GM23338 (cell line): ENCODE measurements around the gene CHST11. TPM values are rescaled to one million over a fixed set of nuclear protein-coding genes. Genes with fewer than 3 reads are reported as not detected.

Source experiments
- ATAC-seq: fragments of 200-7000 bp; cut with Tn5 transposase; 3 replicates; pipeline ENCODE4 v1.9.1; 2020
- DNase-seq: peaks from one replicate; pipeline ENCODE4 v3.0.0-alpha.2; 2015; ENCODE audit warnings: low spot score
- H2AFZ ChIP-seq: fragments of 200-600 bp; sonication (generic); 2 replicates; pipeline ENCODE4 v1.8.0; 2016; ENCODE audit warnings: antibody characterized with exemption, mild to moderate bottlenecking, moderate library complexity
- H3F3A ChIP-seq: fragments of 200-600 bp; sonication (generic); replicated peaks from 2 replicates; pipeline ENCODE4 v1.8.0; 2017; ENCODE audit warnings: antibody characterized with exemption, mixed run types, low read depth
- H3K27ac ChIP-seq: fragments of 200-600 bp; sonication (generic); 2 replicates; pipeline ENCODE4 v1.6.1; 2016; ENCODE audit warnings: low read depth
- H3K27me3 ChIP-seq: fragments of 200-600 bp; sonication (generic); 2 replicates; pipeline ENCODE4 v1.8.0; 2016; ENCODE audit warnings: mild to moderate bottlenecking, mixed run types, moderate library complexity; ENCODE audit not compliant: insufficient read depth
- H3K36me3 ChIP-seq: fragments of 200-600 bp; sonication (generic); 2 replicates; pipeline ENCODE4 v1.8.0; 2016; ENCODE audit warnings: mild to moderate bottlenecking; ENCODE audit not compliant: insufficient read depth
- H3K4me1 ChIP-seq: fragments of 200-600 bp; sonication (generic); 2 replicates; pipeline ENCODE4 v1.8.0; 2016; ENCODE audit warnings: mild to moderate bottlenecking, moderate library complexity; ENCODE audit not compliant: insufficient read depth
- H3K4me2 ChIP-seq: fragments of 200-600 bp; sonication (generic); 2 replicates; pipeline ENCODE4 v1.7.1; 2017; ENCODE audit warnings: mixed run types
- H3K4me3 ChIP-seq: fragments of 200-600 bp; sonication (generic); 2 replicates; pipeline ENCODE4 v1.6.1; 2016; ENCODE audit warnings: mixed run types
- H3K79me2 ChIP-seq: fragments of 200-600 bp; sonication (generic); replicated peaks from 2 replicates; pipeline ENCODE4 v1.8.0; 2017; ENCODE audit warnings: mild to moderate bottlenecking; ENCODE audit not compliant: insufficient read depth
- H3K9me2 ChIP-seq: fragments of 200-600 bp; sonication (generic); 2 replicates; pipeline ENCODE4 v1.8.0; 2017; ENCODE audit not compliant: insufficient read depth
- H4K20me1 ChIP-seq: fragments of 200-600 bp; sonication (generic); replicated peaks from 2 replicates; pipeline ENCODE4 v1.8.0; 2017; ENCODE audit warnings: mild to moderate bottlenecking; ENCODE audit not compliant: insufficient read depth
- H3K27ac Mint-ChIP-seq: 2 replicates; pipeline ENCODE4 v1.8.0; 2020; ENCODE audit warnings: inconsistent platforms, mild to moderate bottlenecking, moderate library complexity, mixed read lengths
- H3K27me3 Mint-ChIP-seq: 3 replicates; pipeline ENCODE4 v1.8.0; 2022; ENCODE audit warnings: low read depth, mild to moderate bottlenecking, moderate library complexity, mixed read lengths, inconsistent platforms; ENCODE audit not compliant: insufficient read depth, poor library complexity
- H3K36me3 Mint-ChIP-seq: 3 replicates; pipeline ENCODE4 v1.8.0; 2021; ENCODE audit warnings: low read depth, mild to moderate bottlenecking, inconsistent platforms, moderate library complexity, mixed read lengths
- H3K4me1 Mint-ChIP-seq: 3 replicates; pipeline ENCODE4 v1.8.0; 2020; ENCODE audit warnings: mild to moderate bottlenecking, inconsistent platforms, mixed read lengths
- H3K4me3 Mint-ChIP-seq: 3 replicates; pipeline ENCODE4 v1.8.0; 2021; ENCODE audit warnings: moderate library complexity, mild to moderate bottlenecking, inconsistent platforms, mixed read lengths
- H3K9me3 Mint-ChIP-seq: 3 replicates; pipeline ENCODE4 v1.8.0; 2020; ENCODE audit warnings: moderate library complexity, mild to moderate bottlenecking, inconsistent platforms, mixed read lengths
- CREB1 ChIP-seq: fragments of 250-450 bp; sonication (Bioruptor Pico); IDR thresholded peaks from 2 replicates; pipeline ENCODE4 v1.5.0; 2020; ENCODE audit warnings: low read depth, mild to moderate bottlenecking, moderate library complexity
- ETS1 ChIP-seq: IDR thresholded peaks from 2 replicates; pipeline ENCODE4 v1.6.1; 2016; ENCODE audit warnings: antibody characterized with exemption
- EZH2 ChIP-seq: fragments of 200-600 bp; sonication (generic); IDR thresholded peaks from one replicate; pipeline ENCODE4 v1.8.0; 2017; ENCODE audit warnings: antibody characterized with exemption, mild to moderate bottlenecking, low read depth; ENCODE audit not compliant: unreplicated experiment
- EZH2phosphoT487 ChIP-seq: fragments of 200-600 bp; sonication (generic); IDR thresholded peaks from one replicate; pipeline ENCODE4 v1.8.1; 2018; ENCODE audit warnings: antibody characterized with exemption; ENCODE audit not compliant: unreplicated experiment
- JUNB ChIP-seq: IDR thresholded peaks from one replicate; pipeline ENCODE4 v1.6.1; 2016; ENCODE audit warnings: antibody characterized with exemption; ENCODE audit not compliant: unreplicated experiment
- NANOG ChIP-seq: IDR thresholded peaks from 2 replicates; pipeline ENCODE4 v1.6.1; 2016; ENCODE audit warnings: antibody characterized with exemption, borderline replicate concordance
- ZNF114 ChIP-seq: fragments of 250-450 bp; sonication (Bioruptor Pico); IDR thresholded peaks from 2 replicates; pipeline ENCODE4 v1.5.0; 2020; ENCODE audit warnings: mild to moderate bottlenecking, moderate library complexity
- ZNF331 ChIP-seq: fragments of 250-450 bp; sonication (Bioruptor Pico); IDR thresholded peaks from 2 replicates; pipeline ENCODE4 v1.5.0; 2020; ENCODE audit warnings: low read depth, mild to moderate bottlenecking, moderate library complexity
- ZNF462 ChIP-seq: fragments of 250-450 bp; sonication (Bioruptor Pico); IDR thresholded peaks from 2 replicates; pipeline ENCODE4 v1.5.0; 2020; ENCODE audit warnings: mild to moderate bottlenecking, moderate library complexity
- polyA plus RNA-seq: library from polyadenylated mRNA; unstranded; fragments of >200 nt; fragmentation: Nextera tagmentation; extraction: Ambion mirVana; gene quantifications from 2 replicates; pipeline ENCODE4 v1.2.1, GENCODE V29; 2016
- total RNA-seq: library from RNA; depleted of rRNA; stranded (reverse); fragments of >200 nt; shearing (Covaris generic); gene quantifications from 2 replicates; pipeline ENCODE4 v1.2.3, GENCODE V29; 2014
- TF ChIP-seq, protein P1 (sequence below), 2 experiments: fragments of 200-600 bp in 1 of 2; sonication (generic) in 1 of 2; conservative IDR thresholded peaks; 2 replicates each; pipeline versions ENCODE4 v1.5.1 to v1.6.1; 2016 to 2017; ENCODE audit warnings: antibody characterized with exemption in 2 of 2, low read depth in 2 of 2, mild to moderate bottlenecking in 2 of 2, moderate library complexity in 1 of 2
- TF ChIP-seq, protein P2 (sequence below): IDR thresholded peaks from one replicate; pipeline ENCODE4 v1.6.1; 2018; ENCODE audit warnings: antibody characterized with exemption; ENCODE audit not compliant: unreplicated experiment

The CHST11 gene
- total and polyA plus RNA-seq, 2 experiments from 2014 or later = 7.7 to 25.7 TPM

DNA sequence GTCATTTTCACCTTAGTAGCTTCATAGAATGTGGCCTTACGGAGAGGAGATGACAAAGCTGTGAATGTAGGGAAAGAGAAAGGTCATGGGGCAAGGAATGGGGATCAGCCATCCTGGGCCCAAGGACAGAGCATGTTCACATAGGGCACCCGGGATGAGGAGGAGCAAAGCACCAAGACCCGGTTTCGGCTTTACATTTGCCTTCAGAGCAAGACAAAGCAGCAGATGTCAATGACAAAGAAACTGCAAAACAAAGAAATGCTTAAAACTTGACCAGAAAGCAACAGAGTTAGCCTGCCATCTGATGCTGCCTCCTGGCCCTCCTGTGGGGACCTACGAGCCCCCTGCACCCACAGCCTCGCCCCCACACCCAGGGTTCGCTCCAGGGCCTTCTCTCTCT is 252.1 kb downstream of the CHST11 start:
- ATAC-seq (peak; percentile 72), DNase-seq (peak; percentile 70)
- no peak overlapping the region for H2AFZ ChIP-seq
- H3K27me3 ChIP-seq = no peaks in the 10 kb centered on the region
- H3K4me3 ChIP-seq = no peak overlapping the region
- no peaks in the 10 kb centered on the region for H4K20me1 ChIP-seq
- 0 out of 2 replicates have a peak overlapping the region, but pooled peaks have one; percentile 72 for H3K27ac ChIP-seq
- no peak for TF ChIP-seq JUNB
- no peak for TF ChIP-seq EZH2phosphoT487
- no peak for TF ChIP-seq CREB1 (CRISPR knock-in tag)
- TF ChIP-seq NANOG = no peak
- no peak for TF ChIP-seq ETS1
- TF ChIP-seq ZNF114 = no peak
- TF ChIP-seq, protein P1, sequence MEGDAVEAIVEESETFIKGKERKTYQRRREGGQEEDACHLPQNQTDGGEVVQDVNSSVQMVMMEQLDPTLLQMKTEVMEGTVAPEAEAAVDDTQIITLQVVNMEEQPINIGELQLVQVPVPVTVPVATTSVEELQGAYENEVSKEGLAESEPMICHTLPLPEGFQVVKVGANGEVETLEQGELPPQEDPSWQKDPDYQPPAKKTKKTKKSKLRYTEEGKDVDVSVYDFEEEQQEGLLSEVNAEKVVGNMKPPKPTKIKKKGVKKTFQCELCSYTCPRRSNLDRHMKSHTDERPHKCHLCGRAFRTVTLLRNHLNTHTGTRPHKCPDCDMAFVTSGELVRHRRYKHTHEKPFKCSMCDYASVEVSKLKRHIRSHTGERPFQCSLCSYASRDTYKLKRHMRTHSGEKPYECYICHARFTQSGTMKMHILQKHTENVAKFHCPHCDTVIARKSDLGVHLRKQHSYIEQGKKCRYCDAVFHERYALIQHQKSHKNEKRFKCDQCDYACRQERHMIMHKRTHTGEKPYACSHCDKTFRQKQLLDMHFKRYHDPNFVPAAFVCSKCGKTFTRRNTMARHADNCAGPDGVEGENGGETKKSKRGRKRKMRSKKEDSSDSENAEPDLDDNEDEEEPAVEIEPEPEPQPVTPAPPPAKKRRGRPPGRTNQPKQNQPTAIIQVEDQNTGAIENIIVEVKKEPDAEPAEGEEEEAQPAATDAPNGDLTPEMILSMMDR (conservative IDR thresholded peaks at IDR 0.05; ENCODE audit: low read depth in 2 of 2) = no peak
- no peak for TF ChIP-seq ZNF462 (CRISPR knock-in tag)
- no peak for TF ChIP-seq EZH2
- TF ChIP-seq, protein P2, sequence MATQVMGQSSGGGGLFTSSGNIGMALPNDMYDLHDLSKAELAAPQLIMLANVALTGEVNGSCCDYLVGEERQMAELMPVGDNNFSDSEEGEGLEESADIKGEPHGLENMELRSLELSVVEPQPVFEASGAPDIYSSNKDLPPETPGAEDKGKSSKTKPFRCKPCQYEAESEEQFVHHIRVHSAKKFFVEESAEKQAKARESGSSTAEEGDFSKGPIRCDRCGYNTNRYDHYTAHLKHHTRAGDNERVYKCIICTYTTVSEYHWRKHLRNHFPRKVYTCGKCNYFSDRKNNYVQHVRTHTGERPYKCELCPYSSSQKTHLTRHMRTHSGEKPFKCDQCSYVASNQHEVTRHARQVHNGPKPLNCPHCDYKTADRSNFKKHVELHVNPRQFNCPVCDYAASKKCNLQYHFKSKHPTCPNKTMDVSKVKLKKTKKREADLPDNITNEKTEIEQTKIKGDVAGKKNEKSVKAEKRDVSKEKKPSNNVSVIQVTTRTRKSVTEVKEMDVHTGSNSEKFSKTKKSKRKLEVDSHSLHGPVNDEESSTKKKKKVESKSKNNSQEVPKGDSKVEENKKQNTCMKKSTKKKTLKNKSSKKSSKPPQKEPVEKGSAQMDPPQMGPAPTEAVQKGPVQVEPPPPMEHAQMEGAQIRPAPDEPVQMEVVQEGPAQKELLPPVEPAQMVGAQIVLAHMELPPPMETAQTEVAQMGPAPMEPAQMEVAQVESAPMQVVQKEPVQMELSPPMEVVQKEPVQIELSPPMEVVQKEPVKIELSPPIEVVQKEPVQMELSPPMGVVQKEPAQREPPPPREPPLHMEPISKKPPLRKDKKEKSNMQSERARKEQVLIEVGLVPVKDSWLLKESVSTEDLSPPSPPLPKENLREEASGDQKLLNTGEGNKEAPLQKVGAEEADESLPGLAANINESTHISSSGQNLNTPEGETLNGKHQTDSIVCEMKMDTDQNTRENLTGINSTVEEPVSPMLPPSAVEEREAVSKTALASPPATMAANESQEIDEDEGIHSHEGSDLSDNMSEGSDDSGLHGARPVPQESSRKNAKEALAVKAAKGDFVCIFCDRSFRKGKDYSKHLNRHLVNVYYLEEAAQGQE = no peak
- TF ChIP-seq ZNF331 (CRISPR knock-in tag) = no peak
- no peak overlapping the region; the same call in 2 of the 3 replicates for H3K4me3 Mint-ChIP-seq
- no peaks in the 10 kb centered on the region for H3K9me2 ChIP-seq
- H3K36me3 ChIP-seq = no peaks in the 10 kb centered on the region
- peaks cover 15% of the 10 kb centered on the region for H3K27me3 Mint-ChIP-seq
- peaks cover 35% of the 10 kb centered on the region for H3K4me1 ChIP-seq
- H3F3A ChIP-seq = no peaks in the 10 kb centered on the region
- peaks cover 67% of the 10 kb centered on the region for H3K4me1 Mint-ChIP-seq
- no peaks in the 10 kb centered on the region for H3K9me3 Mint-ChIP-seq
- H3K4me2 ChIP-seq = peak overlapping the region; percentile 74
- H3K79me2 ChIP-seq = no peaks in the 10 kb centered on the region
- H3K36me3 Mint-ChIP-seq = no peaks in the 10 kb centered on the region
- peak overlapping the region; percentile 60; the same call in 1 of the 2 replicates for H3K27ac Mint-ChIP-seq
